ENCODE data around the gene IDS.
"Not testable (repeated sequence)": the region's sequence is repeated elsewhere in the genome, so short reads cannot be mapped to it uniquely, and the experiment has no call there.

The IDS gene

DNA sequence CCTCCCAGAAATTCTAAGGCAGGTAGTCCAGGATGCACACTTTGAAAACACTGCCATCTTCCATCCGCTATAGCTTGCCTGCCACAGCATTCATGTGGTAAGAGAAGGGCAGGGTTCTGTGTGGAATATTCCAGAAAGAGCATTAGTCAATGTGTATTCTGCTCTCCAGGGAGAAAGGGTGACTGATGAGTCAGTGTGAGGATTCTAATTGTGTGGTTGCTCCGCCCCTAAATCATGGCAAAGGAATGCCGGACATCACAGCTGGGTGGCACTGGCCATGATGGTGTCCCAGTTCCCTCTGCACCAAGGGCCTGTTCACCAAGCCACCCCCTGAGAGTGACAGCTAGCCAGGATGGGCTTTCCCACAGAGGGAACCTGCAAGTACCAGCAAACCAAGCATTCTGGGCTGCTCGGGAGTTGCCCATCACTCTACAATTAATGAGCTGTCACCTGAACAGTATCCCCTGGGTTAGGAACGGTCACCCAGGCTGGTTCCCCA lies 9.5 kb downstream of the IDS start:
- Mint-ChIP-seq H3K36me3 (no peaks in the 10 kb centered on the region), H3K9me3 (ENCODE audit: low read depth) (no peaks in the 10 kb centered on the region), H3K27ac (no peak overlapping the region)

DNA sequence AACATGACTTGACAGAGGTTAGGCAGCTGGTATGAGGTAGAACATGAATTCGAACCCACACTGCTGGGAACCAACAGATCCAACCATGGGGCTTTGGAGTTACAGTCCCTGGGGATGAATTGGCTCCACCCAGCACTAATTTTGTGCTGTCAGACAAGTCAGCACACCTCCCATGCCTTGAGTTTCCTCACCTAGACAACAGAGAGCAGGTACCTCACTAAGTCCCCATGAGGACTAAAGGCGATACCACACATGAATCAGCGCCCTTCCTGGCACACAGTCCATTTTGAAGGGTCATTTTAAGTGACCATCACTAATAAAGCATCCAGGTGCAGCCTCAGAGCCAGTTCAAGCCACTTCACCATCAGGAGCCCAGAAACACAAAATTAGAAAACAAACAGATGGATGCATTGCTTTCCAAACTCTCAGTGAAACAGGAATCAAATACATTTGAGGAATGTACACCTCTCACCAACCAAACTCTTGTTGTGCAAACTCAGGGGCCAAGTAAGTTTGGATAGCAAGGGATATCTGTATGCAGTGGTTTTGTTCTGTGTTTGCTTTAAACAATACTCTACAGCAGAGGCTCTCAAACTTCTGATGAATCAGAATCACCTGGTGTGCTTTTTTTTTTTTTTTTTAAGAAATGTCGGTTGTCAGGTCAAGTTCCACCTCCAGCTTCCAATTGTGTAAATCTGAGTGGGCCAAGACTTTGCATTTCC lies 10.1 kb downstream of the IDS start:
- H3K27ac Mint-ChIP-seq, result no peak overlapping the region
- no peaks in the 10 kb centered on the region for H3K9me3 Mint-ChIP-seq (ENCODE audit: low read depth)

More for the DNA sequence above, 9.5 kb downstream of the IDS start:
- H3K27me3 Mint-ChIP-seq, result no peaks in the 10 kb centered on the region
- no peak overlapping the region for H3K4me3 Mint-ChIP-seq
- H3K4me1 Mint-ChIP-seq (ENCODE audit: low read depth), result peaks cover 10% of the 10 kb centered on the region

DNA sequence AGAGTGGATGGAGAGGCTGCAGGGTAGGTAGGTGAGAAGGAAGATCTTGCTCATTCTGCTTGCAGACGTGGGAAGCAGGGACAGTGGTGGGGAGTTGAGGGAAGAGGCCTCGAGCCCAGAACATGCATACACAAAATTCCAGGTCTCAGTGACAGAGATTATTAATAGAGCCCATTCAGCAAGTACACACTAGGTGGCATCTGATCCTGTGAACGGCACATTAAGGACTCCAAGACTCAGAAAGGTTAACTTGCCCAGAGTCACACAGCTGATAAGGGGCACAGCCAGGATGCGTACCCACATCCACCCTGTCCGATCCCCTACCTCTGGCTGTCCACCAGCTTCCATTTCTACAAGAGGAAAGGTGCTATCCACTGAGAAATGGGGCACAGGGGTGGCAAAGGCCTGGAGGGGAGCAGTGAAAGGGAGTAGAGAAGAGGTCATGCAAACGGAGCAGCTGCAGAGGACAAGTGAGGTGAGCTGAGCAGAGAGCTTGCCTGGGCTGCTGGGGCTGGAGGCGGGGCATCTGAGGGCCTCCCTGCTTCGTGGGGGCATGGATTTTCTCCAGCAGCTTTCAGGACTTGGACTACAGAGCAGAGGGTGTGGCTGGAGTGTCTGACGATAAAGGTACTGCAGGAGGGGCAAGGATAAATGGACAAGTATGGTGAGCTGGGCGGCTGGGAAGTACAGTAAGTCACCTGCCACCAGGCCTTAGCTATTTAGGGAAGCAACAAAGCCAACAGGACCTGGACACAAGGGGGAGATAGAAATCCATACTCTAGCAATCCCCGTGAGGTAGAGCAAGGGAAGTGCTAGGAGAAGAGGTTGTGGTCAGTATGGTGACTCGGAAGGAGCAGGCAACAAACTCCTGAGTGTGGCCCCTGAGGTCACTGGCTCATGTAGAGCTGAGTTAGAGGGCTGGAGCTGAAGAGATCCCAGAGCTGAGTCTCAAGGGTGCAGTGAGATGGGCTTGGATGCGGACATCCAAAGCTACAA lies 11.2 kb downstream of the IDS start:
- peaks cover 5% of the 10 kb centered on the region for H3K4me1 Mint-ChIP-seq (ENCODE audit: low read depth)
- no peaks in the 10 kb centered on the region for H3K27me3 Mint-ChIP-seq
- no peaks in the 10 kb centered on the region for H3K9me3 Mint-ChIP-seq (ENCODE audit: low read depth)
- no peak overlapping the region for H3K4me3 Mint-ChIP-seq
- H3K36me3 Mint-ChIP-seq, result peaks cover 2% of the 10 kb centered on the region
- no peak overlapping the region for H3K27ac Mint-ChIP-seq

More for the DNA sequence above, 10.1 kb downstream of the IDS start:
- Mint-ChIP-seq H3K4me3 (no peak overlapping the region), H3K27me3 (no peaks in the 10 kb centered on the region), H3K4me1 (ENCODE audit: low read depth) (peaks cover 6% of the 10 kb centered on the region), H3K36me3 (peaks cover 2% of the 10 kb centered on the region)

DNA sequence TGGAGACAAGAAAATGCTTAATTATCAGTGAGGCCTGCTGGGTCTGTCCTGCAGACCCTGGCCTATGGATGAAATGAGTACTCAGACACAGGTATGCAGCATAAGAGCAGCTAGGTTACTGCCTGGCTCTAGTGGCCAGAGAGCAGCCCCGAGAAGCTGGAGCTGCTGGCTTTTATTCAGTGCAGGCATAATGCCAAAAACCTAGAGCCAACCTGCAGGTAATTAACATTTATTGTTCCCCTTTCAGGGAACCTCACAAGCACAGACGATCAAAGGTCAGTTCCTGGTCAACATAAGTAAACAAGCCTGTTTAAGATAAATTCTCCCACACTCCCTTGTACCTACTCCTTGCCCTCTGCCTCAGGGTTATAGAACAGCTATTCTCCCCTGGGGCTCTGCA lies 13.3 kb downstream of the IDS start:
- peak overlapping the region; percentile 28 for H3K27ac Mint-ChIP-seq
- no peak overlapping the region for H3K4me3 Mint-ChIP-seq
- no peaks in the 10 kb centered on the region for H3K27me3 Mint-ChIP-seq
- H3K9me3 Mint-ChIP-seq (ENCODE audit: low read depth), result no peaks in the 10 kb centered on the region
- peaks cover 12% of the 10 kb centered on the region for H3K4me1 Mint-ChIP-seq (ENCODE audit: low read depth)
- H3K36me3 Mint-ChIP-seq, result peaks cover 2% of the 10 kb centered on the region

DNA sequence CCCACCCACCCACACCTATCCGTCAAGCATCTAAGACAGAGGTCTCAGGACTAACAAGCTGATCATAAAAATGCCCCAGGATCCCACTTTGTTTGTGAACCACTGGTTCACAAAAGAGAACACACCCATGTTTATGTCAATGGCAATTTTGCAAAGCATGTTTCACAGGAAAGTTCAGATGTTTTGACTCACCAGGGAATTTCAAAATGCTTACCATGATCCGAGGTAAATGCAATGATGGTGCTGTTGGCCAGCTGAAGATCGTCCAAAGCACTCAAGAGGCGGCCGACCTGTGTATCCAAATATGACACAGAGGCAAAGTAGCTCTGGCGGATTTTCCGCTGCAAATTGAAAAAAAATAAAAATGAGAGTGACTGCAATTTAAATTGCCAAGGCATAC lies 15.0 kb downstream of the IDS start:
- no peaks in the 10 kb centered on the region for H3K9me3 Mint-ChIP-seq (ENCODE audit: low read depth)
- H3K27ac Mint-ChIP-seq, result no peak overlapping the region
- H3K36me3 Mint-ChIP-seq, result peaks cover 10% of the 10 kb centered on the region
- peaks cover 13% of the 10 kb centered on the region for H3K4me1 Mint-ChIP-seq (ENCODE audit: low read depth)
- no peaks in the 10 kb centered on the region for H3K27me3 Mint-ChIP-seq
- no peak overlapping the region for H3K4me3 Mint-ChIP-seq

- Mint-ChIP-seq H3K4me1 (ENCODE audit: low read depth) (peaks cover 13% of the 10 kb centered on the region), H3K36me3 (peaks cover 12% of the 10 kb centered on the region)
- not testable (repeated sequence) for H3K27me3 Mint-ChIP-seq; H3K4me3 Mint-ChIP-seq; H3K9me3 Mint-ChIP-seq (ENCODE audit: low read depth); H3K27ac Mint-ChIP-seq
Observed at GRCh38 chrX:149488411-149489052, 16.6 kb downstream of the IDS start.

DNA sequence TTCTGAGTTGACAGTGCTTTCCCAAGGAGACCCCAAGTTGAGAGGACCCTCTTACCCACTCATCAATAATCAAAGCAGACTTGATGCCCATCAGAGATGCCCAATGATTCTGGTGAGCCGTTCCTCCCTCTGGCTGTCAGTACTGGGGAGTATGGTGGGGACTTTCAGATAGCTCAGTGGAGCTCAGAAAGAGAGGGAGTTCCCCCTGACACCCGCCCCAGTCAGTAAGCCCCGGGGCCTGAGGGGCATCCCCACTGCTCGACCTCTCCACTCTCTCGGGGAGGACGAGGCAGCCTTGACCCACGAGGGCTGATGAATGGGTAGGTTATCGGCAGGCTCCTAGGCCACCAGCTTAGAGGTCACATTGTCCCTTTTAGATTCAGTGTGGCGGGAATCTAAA lies 17.1 kb downstream of the IDS start:
- not testable (repeated sequence) for H3K9me3 Mint-ChIP-seq (ENCODE audit: low read depth)
- Mint-ChIP-seq H3K4me1 (ENCODE audit: low read depth) (peaks cover 13% of the 10 kb centered on the region), H3K36me3 (peaks cover 13% of the 10 kb centered on the region)

GRCh38 chrX:149487292-149487691 lies 17.8 kb downstream of the IDS start:
- H3K27me3 Mint-ChIP-seq, result no peaks in the 10 kb centered on the region
- no peak overlapping the region for H3K27ac Mint-ChIP-seq
- peaks cover 13% of the 10 kb centered on the region for H3K36me3 Mint-ChIP-seq
- H3K4me3 Mint-ChIP-seq, result no peak overlapping the region
- H3K9me3 Mint-ChIP-seq (ENCODE audit: low read depth), result no peaks in the 10 kb centered on the region
- H3K4me1 Mint-ChIP-seq (ENCODE audit: low read depth), result peaks cover 13% of the 10 kb centered on the region

More for the DNA sequence above, 17.1 kb downstream of the IDS start:
- H3K27ac Mint-ChIP-seq, H3K4me3 Mint-ChIP-seq, H3K27me3 Mint-ChIP-seq: not testable (repeated sequence)

GRCh38 chrX:149476513-149476912 lies 28.6 kb downstream of the IDS start:
- Mint-ChIP-seq H3K27me3 (no peaks in the 10 kb centered on the region), H3K27ac (no peak overlapping the region), H3K36me3 (peaks cover 3% of the 10 kb centered on the region), H3K9me3 (ENCODE audit: low read depth) (no peaks in the 10 kb centered on the region), H3K4me3 (no peak overlapping the region), H3K4me1 (ENCODE audit: low read depth) (no peaks in the 10 kb centered on the region)

- Mint-ChIP-seq H3K36me3 (no peaks in the 10 kb centered on the region), H3K4me3 (no peak overlapping the region), H3K9me3 (ENCODE audit: low read depth) (no peaks in the 10 kb centered on the region)
Observed at GRCh38 chrX:149473966-149474365, 31.1 kb downstream of the IDS start.

DNA sequence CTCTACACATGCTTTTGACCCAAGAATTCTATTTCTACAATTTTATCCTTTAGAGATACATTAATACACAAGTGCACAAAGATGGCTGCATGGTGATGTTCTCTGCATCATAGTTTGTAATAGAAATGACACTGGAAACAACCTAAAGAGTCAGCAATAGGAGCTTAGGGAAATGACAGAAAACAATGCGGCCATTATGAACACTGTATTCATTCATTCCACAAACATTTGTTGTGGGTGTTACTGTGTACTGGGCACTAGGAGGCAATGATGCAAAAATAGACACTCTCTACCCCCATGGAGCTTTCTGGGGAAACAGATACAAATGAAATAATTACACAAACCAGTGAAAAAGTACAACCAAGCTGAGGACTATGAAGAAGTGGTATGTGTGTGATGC lies 32.0 kb downstream of the IDS start:
- Mint-ChIP-seq H3K4me1 (ENCODE audit: low read depth) (peaks cover 2% of the 10 kb centered on the region), H3K4me3 (no peak overlapping the region), H3K36me3 (no peaks in the 10 kb centered on the region), H3K9me3 (ENCODE audit: low read depth) (no peaks in the 10 kb centered on the region), H3K27me3 (no peaks in the 10 kb centered on the region), H3K27ac (no peak overlapping the region)

More at GRCh38 chrX:149473966-149474365, 31.1 kb downstream of the IDS start:
- H3K4me1 Mint-ChIP-seq (ENCODE audit: low read depth), result peaks cover 2% of the 10 kb centered on the region
- H3K27ac Mint-ChIP-seq, result no peak overlapping the region
- H3K27me3 Mint-ChIP-seq, result no peaks in the 10 kb centered on the region

DNA sequence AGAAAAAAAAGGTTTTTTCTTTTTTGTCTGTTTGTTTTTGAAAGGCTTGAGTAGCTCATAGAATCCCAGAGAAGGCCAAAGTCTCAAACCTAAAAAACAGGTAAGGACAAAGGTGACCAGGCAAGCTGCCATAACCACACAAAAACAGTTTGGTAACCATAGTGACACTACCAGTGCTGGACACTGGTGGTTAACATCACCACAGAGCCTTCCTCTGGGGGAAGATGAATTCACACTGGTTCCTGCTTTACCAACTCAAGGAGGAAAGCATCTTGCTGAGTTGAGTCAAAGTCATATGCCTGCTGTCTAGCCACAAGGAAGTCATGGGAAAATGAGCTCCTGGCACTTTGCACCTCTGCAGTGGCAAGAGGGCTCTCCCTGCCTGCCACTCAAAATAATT lies 32.5 kb downstream of the IDS start:
- H3K27ac Mint-ChIP-seq, result no peak overlapping the region
- H3K4me3 Mint-ChIP-seq, result no peak overlapping the region
- no peaks in the 10 kb centered on the region for H3K27me3 Mint-ChIP-seq
- H3K9me3 Mint-ChIP-seq (ENCODE audit: low read depth), result no peaks in the 10 kb centered on the region
- no peaks in the 10 kb centered on the region for H3K36me3 Mint-ChIP-seq
- H3K4me1 Mint-ChIP-seq (ENCODE audit: low read depth), result peaks cover 2% of the 10 kb centered on the region

- no peaks in the 10 kb centered on the region for H3K36me3 Mint-ChIP-seq
- no peaks in the 10 kb centered on the region for H3K9me3 Mint-ChIP-seq (ENCODE audit: low read depth)
- no peak overlapping the region for H3K4me3 Mint-ChIP-seq
- no peaks in the 10 kb centered on the region for H3K27me3 Mint-ChIP-seq
- H3K4me1 Mint-ChIP-seq (ENCODE audit: low read depth), result peaks cover 2% of the 10 kb centered on the region
- H3K27ac Mint-ChIP-seq, result no peak overlapping the region
Observed at GRCh38 chrX:149471397-149471796, 33.7 kb downstream of the IDS start.

DNA sequence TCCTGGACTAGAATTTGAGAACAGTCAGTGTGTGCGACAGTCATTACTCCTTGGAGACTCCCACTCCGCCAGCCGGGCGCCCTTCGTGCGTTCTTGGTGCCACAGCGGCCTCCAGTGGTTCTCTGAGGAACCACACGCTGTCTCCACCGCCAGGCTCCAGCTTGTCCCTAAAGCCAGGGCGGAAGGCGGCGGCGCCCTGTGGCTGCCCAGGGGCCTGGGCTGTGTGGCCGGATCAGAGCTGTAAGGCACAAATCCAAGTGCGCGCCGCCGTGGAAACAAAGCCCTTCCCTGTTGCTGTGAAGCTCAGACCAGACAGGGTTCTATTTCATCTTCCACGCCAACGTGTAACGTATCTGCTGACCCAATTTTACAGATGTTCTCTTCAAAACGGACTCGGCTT lies 34.2 kb downstream of the IDS start:
- Mint-ChIP-seq H3K4me1 (ENCODE audit: low read depth) (peaks cover 2% of the 10 kb centered on the region), H3K36me3 (no peaks in the 10 kb centered on the region), H3K4me3 (no peak overlapping the region), H3K9me3 (ENCODE audit: low read depth) (no peaks in the 10 kb centered on the region), H3K27me3 (no peaks in the 10 kb centered on the region), H3K27ac (no peak overlapping the region)

GRCh38 chrX:149469406-149469805 lies 35.7 kb downstream of the IDS start:
- no peak overlapping the region for H3K4me3 Mint-ChIP-seq
- H3K36me3 Mint-ChIP-seq, result no peaks in the 10 kb centered on the region
- no peak overlapping the region for H3K27ac Mint-ChIP-seq
- H3K27me3 Mint-ChIP-seq, result no peaks in the 10 kb centered on the region
- peaks cover 2% of the 10 kb centered on the region for H3K4me1 Mint-ChIP-seq (ENCODE audit: low read depth)
- no peaks in the 10 kb centered on the region for H3K9me3 Mint-ChIP-seq (ENCODE audit: low read depth)
